GM12891 (cell line): ENCODE data around the gene ASZ1.
A peak's percentile ranks its signal among the peaks of the same experiment; 100 is the strongest.
"Not testable (repeated sequence)": the region's sequence is repeated elsewhere in the genome, so short reads cannot be mapped to it uniquely, and the experiment has no call there.

Experiments
- DNase-seq: peaks from one replicate; pipeline ENCODE4 v3.0.0; 2011; ENCODE audit warnings: low spot score; ENCODE audit not compliant: insufficient read length
- FAIRE-seq: peaks from 2 replicates; lab custom pipeline; 2011; peaks lifted over from hg19 to GRCh38; lab: Jason Lieb, UNC
- PAX5 ChIP-seq: IDR thresholded peaks from 2 replicates; pipeline ENCODE4 v1.6.1; 2011; ENCODE audit warnings: low read length, moderate library complexity, mild to moderate bottlenecking; ENCODE audit not compliant: insufficient read depth, severe bottlenecking
- POLR2A ChIP-seq: IDR thresholded peaks from 2 replicates; pipeline ENCODE4 v1.6.1; 2011; ENCODE audit warnings: low read depth, low read length, control low read depth
- POLR2AphosphoS5 ChIP-seq: IDR thresholded peaks from 2 replicates; pipeline ENCODE4 v1.6.1; 2011; ENCODE audit warnings: low read depth, low read length, control low read depth
- POU2F2 ChIP-seq: IDR thresholded peaks from 2 replicates; pipeline ENCODE4 v1.6.1; 2011; ENCODE audit warnings: low read depth, mild to moderate bottlenecking, control low read depth, low read length, moderate library complexity
- SPI1 ChIP-seq: IDR thresholded peaks from 2 replicates; pipeline ENCODE4 v1.6.1; 2011; ENCODE audit warnings: low read depth, low read length, control low read depth
- TAF1 ChIP-seq: IDR thresholded peaks from 2 replicates; pipeline ENCODE4 v1.6.1; 2011; ENCODE audit warnings: low read depth, low read length, control low read depth

Gene ASZ1

DNA sequence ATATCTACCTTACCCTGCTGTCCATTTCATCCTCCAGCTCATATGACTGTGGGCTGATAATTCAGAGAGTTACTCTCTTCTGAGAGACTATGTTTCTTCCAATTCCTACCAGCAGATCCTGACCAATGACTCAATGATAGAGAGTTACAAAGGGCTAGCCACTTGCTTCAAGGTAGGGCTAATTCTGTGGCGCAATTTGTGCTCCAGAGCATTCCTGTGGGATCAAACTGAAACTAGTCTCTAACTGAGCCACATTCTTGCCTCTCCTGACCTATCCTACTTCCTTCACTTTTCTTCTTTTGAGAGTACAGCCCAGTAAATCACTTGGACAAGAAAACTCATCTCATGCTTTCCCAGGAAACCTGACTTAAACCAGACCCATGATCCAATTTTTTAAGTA lies 17.9 kb upstream of the ASZ1 start:
- FAIRE-seq = no peak
- TF ChIP-seq TAF1 (no peak), POU2F2 (no peak), POLR2A (no peak), SPI1 (no peak), PAX5 (no peak), POLR2AphosphoS5 (no peak)
- no peak for DNase-seq

GRCh38 chr7:117444646-117445045 lies 17.4 kb upstream of the ASZ1 start:
- DNase-seq (no peak), FAIRE-seq (no peak)
- no peak for TF ChIP-seq SPI1
- no peak for TF ChIP-seq POU2F2
- no peak for TF ChIP-seq TAF1
- no peak for TF ChIP-seq POLR2A
- no peak for TF ChIP-seq PAX5
- no peak for TF ChIP-seq POLR2AphosphoS5

- no peak for TF ChIP-seq POLR2AphosphoS5
- no peak for TF ChIP-seq POU2F2
- no peak for TF ChIP-seq PAX5
- TF ChIP-seq TAF1 = no peak
- no peak for TF ChIP-seq POLR2A
- no peak for TF ChIP-seq SPI1
- DNase-seq = no peak
Measured at GRCh38 chr7:117435475-117436043, 8.3 kb upstream of the ASZ1 start.

GRCh38 chr7:117424090-117424829 lies 3.0 kb downstream of the ASZ1 start:
- FAIRE-seq (no peak), DNase-seq (no peak)

More at GRCh38 chr7:117435475-117436043, 8.3 kb upstream of the ASZ1 start:
- FAIRE-seq = peak; percentile 31

DNA sequence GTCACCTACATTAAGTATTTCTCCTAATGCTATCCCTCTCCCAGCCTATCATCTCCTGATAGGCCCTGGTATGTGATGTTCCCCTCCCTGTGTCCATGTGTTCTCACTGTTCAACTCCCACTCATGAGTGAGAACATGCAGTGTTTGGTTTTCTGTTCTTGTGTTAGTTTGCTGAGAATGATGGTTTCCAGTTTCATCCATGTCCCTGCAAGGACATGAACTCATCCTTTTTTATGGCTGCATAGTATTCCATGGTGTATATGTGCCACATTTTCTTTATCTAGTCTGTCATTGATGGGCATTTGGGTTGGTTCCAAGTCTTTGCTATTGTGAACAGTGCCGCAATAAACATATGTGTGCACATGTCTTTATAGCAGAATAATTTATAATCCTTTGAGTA lies 12.7 kb downstream of the ASZ1 start:
- DNase-seq, FAIRE-seq: not testable (repeated sequence)

More at GRCh38 chr7:117424090-117424829, 3.0 kb downstream of the ASZ1 start:
- no peak for TF ChIP-seq SPI1
- no peak for TF ChIP-seq POLR2A
- TF ChIP-seq POU2F2 = no peak
- TF ChIP-seq POLR2AphosphoS5 = no peak
- TF ChIP-seq PAX5 = no peak
- no peak for TF ChIP-seq TAF1

GRCh38 chr7:117412946-117413559 lies 14.2 kb downstream of the ASZ1 start:
- no peak for FAIRE-seq
- DNase-seq = no peak
- no peak for TF ChIP-seq PAX5
- TF ChIP-seq SPI1 = no peak
- no peak for TF ChIP-seq POU2F2
- TF ChIP-seq POLR2A = no peak
- no peak for TF ChIP-seq POLR2AphosphoS5
- no peak for TF ChIP-seq TAF1

DNA sequence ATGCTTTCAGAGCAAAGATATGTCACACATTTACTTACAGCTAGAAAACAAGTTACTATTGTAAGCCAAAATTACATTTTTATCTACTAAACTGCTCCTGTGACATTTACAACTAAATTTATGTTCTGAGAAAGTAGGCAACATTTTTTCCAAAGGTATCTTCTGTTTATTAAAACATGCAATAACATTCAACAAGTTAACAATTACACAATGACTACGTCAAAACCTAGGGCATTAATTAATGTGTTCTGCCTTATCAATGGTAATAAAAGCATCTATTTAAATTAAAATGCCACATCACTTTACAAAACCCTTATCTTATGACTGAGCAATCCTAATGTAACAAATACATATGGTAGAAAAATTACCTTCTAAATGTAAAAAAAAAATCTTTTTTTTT lies 14.9 kb downstream of the ASZ1 start:
- no peak for FAIRE-seq
- no peak for TF ChIP-seq POLR2A
- no peak for DNase-seq

GRCh38 chr7:117411539-117411938 lies 15.8 kb downstream of the ASZ1 start:
- no peak for DNase-seq
- no peak for TF ChIP-seq POLR2A
- no peak for TF ChIP-seq POLR2AphosphoS5
- no peak for TF ChIP-seq PAX5
- no peak for FAIRE-seq

- FAIRE-seq = no peak
- TF ChIP-seq POLR2A = no peak
- no peak for TF ChIP-seq PAX5
- no peak for TF ChIP-seq SPI1
- TF ChIP-seq POLR2AphosphoS5 = no peak
- TF ChIP-seq POU2F2 = no peak
- no peak for TF ChIP-seq TAF1
- DNase-seq = no peak
Measured at GRCh38 chr7:117408831-117409230, 18.5 kb downstream of the ASZ1 start.

GRCh38 chr7:117405519-117405918 lies 21.8 kb downstream of the ASZ1 start:
- FAIRE-seq = no peak
- TF ChIP-seq PAX5 (no peak), TAF1 (no peak), POLR2A (no peak), SPI1 (no peak)
- no peak for DNase-seq

GRCh38 chr7:117403737-117404136 lies 23.6 kb downstream of the ASZ1 start:
- FAIRE-seq = no peak
- TF ChIP-seq POU2F2 (no peak), POLR2AphosphoS5 (no peak), TAF1 (no peak)
- DNase-seq = no peak
